GM12878 (cell line): ENCODE data around the gene UAP1. TPM values are rescaled to one million over a fixed set of nuclear protein-coding genes. Genes with fewer than 3 reads are reported as not detected.

Source experiments
- ATAC-seq: fragments of 200-7000 bp; cut with Tn5 transposase; 3 replicates; pipeline ENCODE4 v1.9.1; 2020; ENCODE audit warnings: mild to moderate bottlenecking, moderate library complexity
- BruUV-seq: library from RNA; stranded (reverse); fragments of 400-500 nt; replicated peaks from 2 replicates; lab custom pipeline; 2021; lab: Mats Ljungman, UMichigan
- CTCF ChIA-PET: fragments of 300-600 bp; sonication (Branson Sonifier 250); formaldehyde crosslinking; extraction: SDS; loops from one replicate; lab custom pipeline; 2021; ENCODE audit warnings: inconsistent platforms; lab: Yijun Ruan, JAX
- POLR2A ChIA-PET: fragments of 350-600 bp; formaldehyde crosslinking; extraction: SDS; loops from one replicate; lab custom pipeline; 2021; ENCODE audit warnings: inconsistent platforms; lab: Charles Lee
- RAD21 ChIA-PET: fragments of 300-600 bp; sonication (Branson Sonifier 250); formaldehyde crosslinking; loops from one replicate; lab custom pipeline; 2023; ENCODE audit warnings: antibody characterized with exemption; ENCODE audit not compliant: unreplicated experiment; lab: Charles Lee
- SMC1A ChIA-PET: fragments of 300-600 bp; sonication (Branson Sonifier 250); formaldehyde crosslinking; loops from one replicate; lab custom pipeline; 2023; ENCODE audit not compliant: unreplicated experiment, uncharacterized antibody; lab: Charles Lee
- DNase-seq: peaks from one replicate; pipeline ENCODE4 v3.0.0-alpha.2; 2011; ENCODE audit warnings: low read depth, low spot score
- FAIRE-seq: peaks from 3 replicates; lab custom pipeline; 2011; peaks lifted over from hg19 to GRCh38; lab: Jason Lieb, UNC
- H2AFZ ChIP-seq: 2 replicates; pipeline ENCODE4 v1.6.0; 2011; ENCODE audit warnings: low read depth, low read length, control low read depth; ENCODE audit not compliant: control insufficient read depth
- H3K27ac ChIP-seq: 2 replicates; pipeline ENCODE4 v1.5.1; 2011; ENCODE audit warnings: control low read depth; ENCODE audit not compliant: control insufficient read depth, insufficient read depth
- H3K27me3 ChIP-seq, 2 experiments: replicated peaks in 1 of 2; 2 replicates each; pipeline versions ENCODE4 v1.6.0 to v1.6.1; 2011; ENCODE audit warnings: low read length in 1 of 2; ENCODE audit not compliant: control insufficient read depth in 2 of 2, insufficient read depth in 2 of 2
- H3K36me3 ChIP-seq, 2 experiments: 2 replicates each; pipeline ENCODE4 v1.5.1; 2011; ENCODE audit warnings: low read length in 1 of 2; ENCODE audit not compliant: control insufficient read depth in 2 of 2, insufficient read depth in 2 of 2
- H3K4me1 ChIP-seq: 2 replicates; pipeline ENCODE4 v1.6.1; 2011; ENCODE audit warnings: mild to moderate bottlenecking, low read length, moderate library complexity, mixed read lengths; ENCODE audit not compliant: control insufficient read depth, insufficient read depth
- H3K4me2 ChIP-seq: 2 replicates; pipeline ENCODE4 v1.6.0; 2011; ENCODE audit warnings: control low read depth; ENCODE audit not compliant: control insufficient read depth, insufficient read depth
- H3K4me3 ChIP-seq: fragments of 200-600 bp; sonication (generic); 2 replicates; pipeline ENCODE4 v1.5.1; 2016
- H3K79me2 ChIP-seq: 2 replicates; pipeline ENCODE4 v1.6.0; 2011; ENCODE audit warnings: low read length; ENCODE audit not compliant: control insufficient read depth, insufficient read depth
- H3K9ac ChIP-seq: 2 replicates; pipeline ENCODE4 v1.8.0; 2011; ENCODE audit warnings: low read length, control low read depth, mixed read lengths; ENCODE audit not compliant: control insufficient read depth, insufficient read depth
- H3K9me3 ChIP-seq: replicated peaks from 3 replicates; pipeline ENCODE4 v1.5.1; 2011; ENCODE audit warnings: mild to moderate bottlenecking, low read length; ENCODE audit not compliant: control insufficient read depth, insufficient read depth
- H4K20me1 ChIP-seq: 2 replicates; pipeline ENCODE4 v1.6.0; 2011; ENCODE audit not compliant: control insufficient read depth, insufficient read depth
- ATF7 ChIP-seq: fragments of 450-650 bp; IDR thresholded peaks from 2 replicates; pipeline ENCODE4 v1.6.1; 2016; ENCODE audit warnings: low read depth, mild to moderate bottlenecking
- BMI1 ChIP-seq: fragments of 450-650 bp; IDR thresholded peaks from 2 replicates; pipeline ENCODE4 v1.6.1; 2016; ENCODE audit warnings: mild to moderate bottlenecking, moderate library complexity, borderline replicate concordance
- CHD2 ChIP-seq: IDR thresholded peaks from 2 replicates; pipeline ENCODE4 v1.6.1; 2011; ENCODE audit warnings: low read depth, low read length, improper control_type of control experiment, borderline replicate concordance
- FOXK2 ChIP-seq: fragments of 450-650 bp; IDR thresholded peaks from 2 replicates; pipeline ENCODE4 v1.6.1; 2017; ENCODE audit warnings: mild to moderate bottlenecking, moderate library complexity
- HDAC6 ChIP-seq: fragments of 200-600 bp; sonication (generic); IDR thresholded peaks from one replicate; pipeline ENCODE4 v1.8.0; 2017; ENCODE audit warnings: antibody characterized with exemption; ENCODE audit not compliant: unreplicated experiment
- KAT2A ChIP-seq: conservative IDR thresholded peaks from 2 replicates; pipeline ENCODE4 v1.6.1; 2011; ENCODE audit warnings: low read depth, low read length; ENCODE audit not compliant: control insufficient read depth
- MYB ChIP-seq: fragments of 150-350 bp; IDR thresholded peaks from 2 replicates; pipeline ENCODE4 v1.6.1; 2014; ENCODE audit warnings: mild to moderate bottlenecking, low read depth, low read length, borderline replicate concordance
- RELA ChIP-seq: fragments of 450-650 bp; IDR thresholded peaks from 2 replicates; pipeline ENCODE4 v1.8.0; 2014; ENCODE audit warnings: borderline replicate concordance; ENCODE audit not compliant: partially characterized antibody
- RFX5 ChIP-seq: IDR thresholded peaks from 2 replicates; pipeline ENCODE4 v1.6.1; 2011; ENCODE audit warnings: low read depth, low read length, improper control_type of control experiment
- RUNX3 ChIP-seq: IDR thresholded peaks from 2 replicates; pipeline ENCODE4 v1.6.1; 2012; ENCODE audit warnings: low read length, inconsistent platforms
- SMAD5 ChIP-seq: IDR thresholded peaks from 2 replicates; pipeline ENCODE4 v1.6.1; 2016; ENCODE audit warnings: antibody characterized with exemption, low read depth
- TCF12 ChIP-seq: IDR thresholded peaks from 2 replicates; pipeline ENCODE4 v1.6.1; 2011; ENCODE audit warnings: low read depth, mild to moderate bottlenecking, low read length
- WRNIP1 ChIP-seq: IDR thresholded peaks from 2 replicates; pipeline ENCODE4 v1.6.1; 2011; ENCODE audit warnings: low read depth, low read length, improper control_type of control experiment, borderline replicate concordance
- WGBS: methylation state at CpG from one replicate; pipeline ENCODE4 v1.1.6; 2016; ENCODE audit warnings: low lambda C conversion rate; ENCODE audit not compliant: insufficient replicate concordance, insufficient coverage; ENCODE audit errors: missing lambda C conversion rate; 5-methylcytosine and 5-hydroxymethylcytosine counted together
- in situ Hi-C: fragments of 300-500 bp; cut with MboI; formaldehyde crosslinking; loops from 9 replicates; pipeline ENCODE4 v1.14.3; 2018; ENCODE audit warnings: mixed read lengths
- intact Hi-C: fragments of 100-400 bp; cut with micrococcal nuclease; formaldehyde crosslinking; loops from one replicate; pipeline ENCODE4 v1.14.2; 2022; ENCODE audit not compliant: unreplicated experiment
- polyA plus RNA-seq, 11 experiments: library from polyadenylated mRNA; depleted of rRNA in 4 of 11; unstranded in 6 of 11; stranded (reverse) in 5 of 11; fragments of >200 nt; fragmentation: Nextera tagmentation in 4 of 11; fragmentation: Illumina TruSeq in 1 of 11; extraction: Ambion mirVana in 4 of 11; extraction: Trizol in 1 of 11; gene quantifications; 1 replicate in 1 of 11; 2 replicates in 10 of 11; pipeline versions ENCODE4 v1.2.1 to v1.2.3, GENCODE V29; 2011 to 2016; ENCODE audit warnings: inconsistent platforms in 2 of 11, missing spikeins in 2 of 11, low read depth in 1 of 11
- total RNA-seq, 4 experiments: library from RNA; depleted of rRNA in 3 of 4; stranded (reverse); fragments of >200 nt in 3 of 4; fragmentation: Illumina TruSeq in 1 of 4; extraction: Trizol in 1 of 4; gene quantifications; 2 replicates each; pipeline versions ENCODE4 v1.2.1 to v1.2.3, GENCODE V29; 2013 to 2021
- TF ChIP-seq, protein P1 (sequence below): IDR thresholded peaks from 2 replicates; pipeline ENCODE4 v1.6.1; 2012; ENCODE audit warnings: mild to moderate bottlenecking, low read depth, low read length
- TF ChIP-seq, protein P2 (sequence below): fragments of 450-650 bp; IDR thresholded peaks from 2 replicates; pipeline ENCODE4 v1.6.1; 2016; ENCODE audit warnings: mild to moderate bottlenecking
- TF ChIP-seq, protein P3 (sequence below): IDR thresholded peaks from 2 replicates; pipeline ENCODE4 v1.6.1; 2011; ENCODE audit warnings: mild to moderate bottlenecking, low read depth, low read length, moderate library complexity; ENCODE audit not compliant: insufficient replicate concordance
- TF ChIP-seq, protein P4 (sequence below): IDR thresholded peaks from 2 replicates; pipeline ENCODE4 v1.6.1; 2012; ENCODE audit warnings: low read depth, low read length, improper control_type of control experiment

UAP1 gene
- total and polyA plus RNA-seq, 10 of the 15 experiments (the other 5 are each of a cell fraction or from before 2014, with no cell fraction given): 19.2 to 43.0 (median 30.7) TPM

DNA sequence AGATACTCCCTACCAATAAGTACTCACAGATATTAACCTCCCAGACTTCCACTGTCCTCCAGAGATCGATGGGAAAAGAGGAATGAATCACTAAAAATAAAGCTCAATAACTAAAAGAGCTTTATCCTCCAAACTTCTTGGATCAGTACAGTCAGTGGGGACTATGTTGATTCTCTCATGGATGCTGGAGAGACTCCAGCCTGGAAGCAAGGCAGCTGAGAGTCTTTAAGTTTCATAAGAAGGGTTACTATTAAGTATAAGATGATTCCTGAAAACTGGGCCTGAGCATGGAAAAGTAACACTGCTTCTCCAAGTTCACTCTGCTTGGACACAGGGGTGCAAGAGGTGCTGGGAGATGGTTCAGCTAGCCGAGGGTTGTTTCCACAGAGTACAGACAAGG, 64.6 kb downstream of the UAP1 start (continued):
- no peak for TF ChIP-seq ATF7
- no peak for TF ChIP-seq SMAD5
- TF ChIP-seq TCF12: no peak

DNA sequence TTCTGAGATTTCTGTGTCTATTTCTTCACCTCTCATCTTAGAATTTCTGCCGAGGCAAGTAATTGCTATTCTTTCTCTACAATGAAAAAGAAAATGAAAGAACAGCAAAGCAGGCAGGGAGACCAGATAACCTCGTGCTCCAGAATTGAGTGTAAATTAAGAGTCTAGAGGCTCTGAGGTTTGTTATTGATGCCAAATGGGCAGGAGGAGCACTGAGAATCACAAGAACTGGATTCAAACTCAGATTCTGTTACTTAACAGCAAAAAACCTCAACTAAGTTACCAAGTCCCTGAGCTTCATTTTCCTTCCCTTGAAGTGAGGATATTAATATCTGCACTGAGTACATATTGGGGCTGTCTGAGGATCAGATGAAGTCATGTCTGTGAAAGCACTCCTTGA, 65.2 kb downstream of the UAP1 start:
- Histone ChIP-seq H3K9me3 (no peaks in the 10 kb centered on the region), H3K9ac (no peak overlapping the region; the same call in 1 of the 2 replicates), H4K20me1 (no peaks in the 10 kb centered on the region), H3K27ac (peak overlapping the region; percentile 48; the same call in 1 of the 2 replicates), H3K4me2 (peak overlapping the region; percentile 61), H2AFZ (peak overlapping the region; percentile 66), H3K4me3 (no peak overlapping the region), H3K36me3 (no peaks in the 10 kb centered on the region), H3K27me3 (no peaks in the 10 kb centered on the region), H3K79me2 (peaks cover 2% of the 10 kb centered on the region; the same call in 1 of the 2 replicates), H3K4me1 (peaks cover 25% of the 10 kb centered on the region)
- no TSS peak for BruUV-seq
- FAIRE-seq (no peak), DNase-seq (no peak), ATAC-seq (peak; percentile 46)
- ChIA-PET POLR2A (no interaction called here), SMC1A (interaction anchor here (0.7 to 2.9 kb wide), 10 partner anchors 10 to 269 kb away, joined by 3 to 31 read pairs (median 4); no protein-coding TSS in a partner anchor), RAD21 (interaction anchor here (0.8 to 1.8 kb wide), 6 partner anchors 9 to 269 kb away, joined by 3 to 16 read pairs (median 6); no protein-coding TSS in a partner anchor), CTCF (interaction anchor here (1.2 to 9.3 kb wide), 10 partner anchors 9 to 174 kb away, joined by 3 to 79 read pairs (median 4); no protein-coding TSS in a partner anchor)
- in situ Hi-C loops (no loop called here), intact Hi-C loops (loop anchor here (5.0 kb wide), 1 partner anchor 166 kb away; the partner anchor contains the start of gene HSD17B7)
- 0% methylated on average over 2 of the region's 2 CpGs for WGBS
- TF ChIP-seq KAT2A: no peak
- peak; percentile 25; the same call in 1 of the 2 replicates for TF ChIP-seq RUNX3
- TF ChIP-seq FOXK2: no peak
- TF ChIP-seq, protein P1, sequence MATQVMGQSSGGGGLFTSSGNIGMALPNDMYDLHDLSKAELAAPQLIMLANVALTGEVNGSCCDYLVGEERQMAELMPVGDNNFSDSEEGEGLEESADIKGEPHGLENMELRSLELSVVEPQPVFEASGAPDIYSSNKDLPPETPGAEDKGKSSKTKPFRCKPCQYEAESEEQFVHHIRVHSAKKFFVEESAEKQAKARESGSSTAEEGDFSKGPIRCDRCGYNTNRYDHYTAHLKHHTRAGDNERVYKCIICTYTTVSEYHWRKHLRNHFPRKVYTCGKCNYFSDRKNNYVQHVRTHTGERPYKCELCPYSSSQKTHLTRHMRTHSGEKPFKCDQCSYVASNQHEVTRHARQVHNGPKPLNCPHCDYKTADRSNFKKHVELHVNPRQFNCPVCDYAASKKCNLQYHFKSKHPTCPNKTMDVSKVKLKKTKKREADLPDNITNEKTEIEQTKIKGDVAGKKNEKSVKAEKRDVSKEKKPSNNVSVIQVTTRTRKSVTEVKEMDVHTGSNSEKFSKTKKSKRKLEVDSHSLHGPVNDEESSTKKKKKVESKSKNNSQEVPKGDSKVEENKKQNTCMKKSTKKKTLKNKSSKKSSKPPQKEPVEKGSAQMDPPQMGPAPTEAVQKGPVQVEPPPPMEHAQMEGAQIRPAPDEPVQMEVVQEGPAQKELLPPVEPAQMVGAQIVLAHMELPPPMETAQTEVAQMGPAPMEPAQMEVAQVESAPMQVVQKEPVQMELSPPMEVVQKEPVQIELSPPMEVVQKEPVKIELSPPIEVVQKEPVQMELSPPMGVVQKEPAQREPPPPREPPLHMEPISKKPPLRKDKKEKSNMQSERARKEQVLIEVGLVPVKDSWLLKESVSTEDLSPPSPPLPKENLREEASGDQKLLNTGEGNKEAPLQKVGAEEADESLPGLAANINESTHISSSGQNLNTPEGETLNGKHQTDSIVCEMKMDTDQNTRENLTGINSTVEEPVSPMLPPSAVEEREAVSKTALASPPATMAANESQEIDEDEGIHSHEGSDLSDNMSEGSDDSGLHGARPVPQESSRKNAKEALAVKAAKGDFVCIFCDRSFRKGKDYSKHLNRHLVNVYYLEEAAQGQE: no peak
- TF ChIP-seq, protein P2, sequence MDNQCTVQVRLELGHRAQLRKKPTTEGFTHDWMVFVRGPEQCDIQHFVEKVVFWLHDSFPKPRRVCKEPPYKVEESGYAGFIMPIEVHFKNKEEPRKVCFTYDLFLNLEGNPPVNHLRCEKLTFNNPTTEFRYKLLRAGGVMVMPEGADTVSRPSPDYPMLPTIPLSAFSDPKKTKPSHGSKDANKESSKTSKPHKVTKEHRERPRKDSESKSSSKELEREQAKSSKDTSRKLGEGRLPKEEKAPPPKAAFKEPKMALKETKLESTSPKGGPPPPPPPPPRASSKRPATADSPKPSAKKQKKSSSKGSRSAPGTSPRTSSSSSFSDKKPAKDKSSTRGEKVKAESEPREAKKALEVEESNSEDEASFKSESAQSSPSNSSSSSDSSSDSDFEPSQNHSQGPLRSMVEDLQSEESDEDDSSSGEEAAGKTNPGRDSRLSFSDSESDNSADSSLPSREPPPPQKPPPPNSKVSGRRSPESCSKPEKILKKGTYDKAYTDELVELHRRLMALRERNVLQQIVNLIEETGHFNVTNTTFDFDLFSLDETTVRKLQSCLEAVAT: peak; percentile 51; the same call in 1 of the 2 replicates
- no peak for TF ChIP-seq CHD2
- no peak for TF ChIP-seq BMI1
- TF ChIP-seq RELA: no peak
- no peak for TF ChIP-seq WRNIP1
- TF ChIP-seq MYB: no peak
- TF ChIP-seq, protein P3, sequence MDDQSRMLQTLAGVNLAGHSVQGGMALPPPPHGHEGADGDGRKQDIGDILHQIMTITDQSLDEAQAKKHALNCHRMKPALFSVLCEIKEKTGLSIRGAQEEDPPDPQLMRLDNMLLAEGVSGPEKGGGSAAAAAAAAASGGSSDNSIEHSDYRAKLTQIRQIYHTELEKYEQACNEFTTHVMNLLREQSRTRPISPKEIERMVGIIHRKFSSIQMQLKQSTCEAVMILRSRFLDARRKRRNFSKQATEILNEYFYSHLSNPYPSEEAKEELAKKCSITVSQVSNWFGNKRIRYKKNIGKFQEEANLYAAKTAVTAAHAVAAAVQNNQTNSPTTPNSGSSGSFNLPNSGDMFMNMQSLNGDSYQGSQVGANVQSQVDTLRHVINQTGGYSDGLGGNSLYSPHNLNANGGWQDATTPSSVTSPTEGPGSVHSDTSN: no peak
- TF ChIP-seq, protein P4, sequence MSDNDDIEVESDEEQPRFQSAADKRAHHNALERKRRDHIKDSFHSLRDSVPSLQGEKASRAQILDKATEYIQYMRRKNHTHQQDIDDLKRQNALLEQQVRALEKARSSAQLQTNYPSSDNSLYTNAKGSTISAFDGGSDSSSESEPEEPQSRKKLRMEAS: peak; percentile 29; the same call in 1 of the 2 replicates
- no peak for TF ChIP-seq RFX5
- TF ChIP-seq HDAC6: no peak
